Subcutaneous adipose tissue (tissue), 4 donors: Measurements from ENCODE around the gene APBB2. TPM values are rescaled to one million over a fixed set of nuclear protein-coding genes. Genes with fewer than 3 reads are reported as not detected.

Source experiments
- CTCF ChIP-seq: fragments of 450-650 bp; IDR thresholded peaks from one replicate; pipeline ENCODE4 v1.5.1; 2016; ENCODE audit warnings: low read depth, mild to moderate bottlenecking, control low read depth, antibody characterized with exemption, moderate library complexity
- total RNA-seq, 4 donors: library from RNA; depleted of rRNA; stranded (reverse); fragments of >200 nt; gene quantifications; one replicate each; pipeline ENCODE4 v1.1.0, GENCODE V29; 2016

APBB2 gene
- total RNA-seq, 4 donors from 2014 or later = 55.6 to 181 (median 124) TPM

GRCh38 chr4:41227902-41228301 is 13.6 kb upstream of the APBB2 start:
- no peak for TF ChIP-seq CTCF

- no peak for TF ChIP-seq CTCF
Observed at GRCh38 chr4:41221850-41222645, 7.7 kb upstream of the APBB2 start.

GRCh38 chr4:41219421-41219950 is 5.1 kb upstream of the APBB2 start:
- TF ChIP-seq CTCF = no peak

- TF ChIP-seq CTCF = no peak
Observed at GRCh38 chr4:41218703-41219102, 4.4 kb upstream of the APBB2 start.

GRCh38 chr4:41217374-41217773 is 3.0 kb upstream of the APBB2 start:
- TF ChIP-seq CTCF = no peak

- no peak for TF ChIP-seq CTCF
Observed at GRCh38 chr4:41217020-41217333, 2.6 kb upstream of the APBB2 start.

- no peak for TF ChIP-seq CTCF
Observed at GRCh38 chr4:41216294-41217019, 2.1 kb upstream of the APBB2 start.
